Measurements from ENCODE around the gene GOSR1. TPM values are rescaled to one million over a fixed set of nuclear protein-coding genes. Genes with fewer than 3 reads are reported as not detected.

The GOSR1 gene
- polyA plus RNA-seq, 1 of the 3 experiments (the other 2 are of a cell fraction) = 13.7 TPM

- Histone ChIP-seq H3K9me2 (no peaks in the 10 kb centered on the region), H3K36me3 (replicated peaks in 1 of 2; ENCODE audit: control insufficient read depth in 1 of 2, insufficient read depth in 2 of 2, low read length in 1 of 2) (no peaks in the 10 kb centered on the region), H3K9ac (no peak overlapping the region), H3K27ac (ENCODE audit: low read depth in 2 of 2, low read length in 1 of 2) (no peak overlapping the region), H3F3A (replicated peaks; ENCODE audit: insufficient read depth) (no peaks in the 10 kb centered on the region), H3K4me2 (no peak overlapping the region), H3K27me3 (ENCODE audit: insufficient read depth) (no peaks in the 10 kb centered on the region), H3K4me3 (ENCODE audit: low read depth in 2 of 2, low read length in 1 of 2) (no peak overlapping the region), H4K20me1 (ENCODE audit: insufficient read depth) (no peaks in the 10 kb centered on the region), H2AFZ (ENCODE audit: low read depth) (peak overlapping the region; percentile 10; the same call in 1 of the 2 replicates), H3K4me1 (ENCODE audit: control insufficient read depth in 1 of 2, insufficient read depth in 2 of 2, low read depth in 1 of 2, low read length in 1 of 2) (peaks cover 0 to 8% of the 10 kb centered on the region in 2 experiments; a peak in 2 of 4 replicates), H3K79me2 (ENCODE audit: insufficient read depth) (peaks cover 2% of the 10 kb centered on the region), H3K9me3 (no peaks in the 10 kb centered on the region)
- CTCF ChIA-PET = interaction anchor here (0.7 kb wide), 1 partner anchor 12 kb away, joined by 3 read pairs; no protein-coding TSS in a partner anchor
- TF ChIP-seq NFIC (IDR thresholded peaks at IDR 0.05; ENCODE audit: borderline replicate concordance) = no peak
- TF ChIP-seq GABPA (IDR thresholded peaks at IDR 0.05; ENCODE audit: low read depth) = no peak
- no peak for TF ChIP-seq YY1 (IDR thresholded peaks at IDR 0.05; ENCODE audit: low read depth)
- no peak for TF ChIP-seq EZH2phosphoT487 (IDR thresholded peaks at IDR 0.05; ENCODE audit: borderline replicate concordance, low read depth)
- TF ChIP-seq USF1 (IDR thresholded peaks at IDR 0.05; ENCODE audit: borderline replicate concordance, low read depth) = no peak
- TF ChIP-seq REST (IDR thresholded peaks at IDR 0.05; ENCODE audit: low read depth, low read length) = no peak
- 75% methylated on average over 10 of the region's 10 CpGs for WGBS (ENCODE audit: low lambda C conversion rate)
- POLR2A ChIA-PET = no interaction called here
- DNase-seq = no peak
Measured at GRCh38 chr17:30472238-30472890, 4.8 kb upstream of the GOSR1 start.

- Histone ChIP-seq H3K36me3 (replicated peaks in 1 of 2; ENCODE audit: control insufficient read depth in 1 of 2, insufficient read depth in 2 of 2, low read length in 1 of 2) (peaks cover 4 to 11% of the 10 kb centered on the region in 2 experiments), H4K20me1 (ENCODE audit: insufficient read depth) (no peaks in the 10 kb centered on the region), H3K9me2 (no peaks in the 10 kb centered on the region), H3K9me3 (no peaks in the 10 kb centered on the region), H3K4me1 (ENCODE audit: control insufficient read depth in 1 of 2, insufficient read depth in 2 of 2, low read depth in 1 of 2, low read length in 1 of 2) (peaks cover 5 to 13% of the 10 kb centered on the region in 2 experiments; a peak in 3 of 4 replicates), H3F3A (replicated peaks; ENCODE audit: insufficient read depth) (no peaks in the 10 kb centered on the region), H3K4me3 (ENCODE audit: low read depth in 2 of 2, low read length in 1 of 2) (no peak overlapping the region), H3K79me2 (ENCODE audit: insufficient read depth) (peaks cover 30% of the 10 kb centered on the region), H3K27ac (ENCODE audit: low read depth in 2 of 2, low read length in 1 of 2) (no peak overlapping the region), H3K9ac (no peak overlapping the region), H2AFZ (ENCODE audit: low read depth) (no peak overlapping the region), H3K27me3 (ENCODE audit: insufficient read depth) (no peaks in the 10 kb centered on the region), H3K4me2 (no peak overlapping the region)
- DNase-seq = no peak
- TF ChIP-seq ELF1 (IDR thresholded peaks at IDR 0.05) (no peak), GATA2 (CRISPR knock-in tag; IDR thresholded peaks at IDR 0.05) (no peak), EP300 (IDR thresholded peaks at IDR 0.05; ENCODE audit: borderline replicate concordance in 1 of 2, low read depth in 1 of 2, low read length in 1 of 2) (no peak), RCOR1 (IDR thresholded peaks at IDR 0.05; ENCODE audit: low read length) (no peak), TAF1 (IDR thresholded peaks at IDR 0.05; ENCODE audit: borderline replicate concordance, low read depth, low read length) (no peak), RXRA (IDR thresholded peaks at IDR 0.05; ENCODE audit: borderline replicate concordance, low read depth) (no peak), JUND (IDR thresholded peaks at IDR 0.05) (no peak), POLR2AphosphoS5 (IDR thresholded peaks at IDR 0.05; ENCODE audit: low read depth, low read length) (no peak), REST (IDR thresholded peaks at IDR 0.05; ENCODE audit: low read depth, low read length) (no peak), NFIC (IDR thresholded peaks at IDR 0.05; ENCODE audit: borderline replicate concordance) (no peak), CHD2 (IDR thresholded peaks at IDR 0.05; ENCODE audit: low read length, partially characterized antibody) (no peak), FOSL2 (IDR thresholded peaks at IDR 0.05; ENCODE audit: borderline replicate concordance, low read depth) (no peak), NRF1 (IDR thresholded peaks at IDR 0.05; ENCODE audit: low read depth, low read length) (no peak)
- POLR2A ChIA-PET = no interaction called here
- WGBS (ENCODE audit: low lambda C conversion rate) = 93% methylated on average over 2 of the region's 2 CpGs
- CTCF ChIA-PET = interaction anchor here (2.5 to 5.1 kb wide), 4 partner anchors 9 to 136 kb away, joined by 12 to 45 read pairs (median 22); no protein-coding TSS in a partner anchor
Measured at GRCh38 chr17:30475206-30475605, 2.0 kb upstream of the GOSR1 start.
